HG03103 (cell line): ENCODE data around the gene TCIRG1.
A peak's percentile ranks its signal among the peaks of the same experiment; 100 is the strongest.
"Not testable (repeated sequence)": the region's sequence is repeated elsewhere in the genome, so short reads cannot be mapped to it uniquely, and the experiment has no call there.

ENCODE experiments used
- ATAC-seq: cut with Tn5 transposase; IDR thresholded peaks from one replicate; pipeline ENCODE4 v1.9.1; 2021; ENCODE audit warnings: low read depth; ENCODE audit not compliant: unreplicated experiment

TCIRG1 gene

GRCh38 chr11:68038718-68039525 is at the start of gene TCIRG1:
Gene TCIRG1 (plus strand): TSS chr11:68039025. CDS start chr11:68041272, 2,247 bp downstream.
- ATAC-seq, result no peak

GRCh38 chr11:67990546-67991346 is 48.1 kb upstream of the TCIRG1 start:
- not testable (repeated sequence) for ATAC-seq

GRCh38 chr11:67991347-67992121 is 47.3 kb upstream of the TCIRG1 start:
- ATAC-seq, result not testable (repeated sequence)

GRCh38 chr11:67993821-67994220 is 45.0 kb upstream of the TCIRG1 start:
- not testable (repeated sequence) for ATAC-seq

- not testable (repeated sequence) for ATAC-seq
Measured at GRCh38 chr11:67994387-67994786, 44.4 kb upstream of the TCIRG1 start.

GRCh38 chr11:67995129-67995528 is 43.7 kb upstream of the TCIRG1 start:
- ATAC-seq, result not testable (repeated sequence)

- not testable (repeated sequence) for ATAC-seq
Measured at GRCh38 chr11:67995579-67995978, 43.2 kb upstream of the TCIRG1 start.

GRCh38 chr11:67996051-67996450 is 42.8 kb upstream of the TCIRG1 start:
- ATAC-seq, result no peak

- ATAC-seq, result no peak
Measured at GRCh38 chr11:67996622-67997474, 42.0 kb upstream of the TCIRG1 start.

- no peak for ATAC-seq
Measured at GRCh38 chr11:67997475-67997921, 41.3 kb upstream of the TCIRG1 start.

- no peak for ATAC-seq
Measured at GRCh38 chr11:67998150-67999045, 40.4 kb upstream of the TCIRG1 start.

- ATAC-seq, result no peak
Measured at GRCh38 chr11:67999201-67999629, 39.6 kb upstream of the TCIRG1 start.

GRCh38 chr11:67999704-68000103 is 39.1 kb upstream of the TCIRG1 start:
- ATAC-seq, result no peak

GRCh38 chr11:68002575-68002937 is 36.3 kb upstream of the TCIRG1 start:
- ATAC-seq, result no peak

- peak; percentile 39 for ATAC-seq
Measured at GRCh38 chr11:68002938-68003845, 35.6 kb upstream of the TCIRG1 start.

- ATAC-seq, result peak; percentile 45
Measured at GRCh38 chr11:68003846-68004550, 34.8 kb upstream of the TCIRG1 start, which contains the start of gene UNC93B1. Gene UNC93B1 (minus strand): TSS chr11:68004097. CDS start chr11:68004043, 54 bp downstream.
